Ovary (tissue), 9 donors: ENCODE results near the gene TNS1. TPM values are rescaled to one million over a fixed set of nuclear protein-coding genes. Genes with fewer than 3 reads are reported as not detected.

ENCODE experiments used
- DNase-seq, 5 donors: peaks; one replicate each; pipeline ENCODE4 v3.0.0-alpha.2; 2019 to 2020
- H3K27ac ChIP-seq, 2 donors: fragments of 200-600 bp; one replicate each; pipeline versions ENCODE4 v1.5.1 to v1.8.0; 2019 to 2022
- H3K27me3 ChIP-seq: fragments of 200-600 bp; one replicate; pipeline ENCODE4 v1.8.0; 2022
- H3K36me3 ChIP-seq: fragments of 200-600 bp; sonication (generic); one replicate; pipeline ENCODE4 v1.5.1; 2019
- H3K4me1 ChIP-seq: one replicate; pipeline ENCODE4 v1.8.1; 2013; ENCODE audit warnings: mild to moderate bottlenecking, moderate library complexity; ENCODE audit not compliant: insufficient read depth
- H3K4me3 ChIP-seq: fragments of 200-600 bp; sonication (generic); one replicate; pipeline ENCODE4 v1.5.1; 2017
- H3K9me3 ChIP-seq, 2 donors: fragments of 200-600 bp in 1 of 2; sonication (generic) in 1 of 2; one replicate each; pipeline versions ENCODE4 v1.5.1 to v1.8.1; 2013 to 2019; ENCODE audit warnings: mild to moderate bottlenecking in 1 of 2, moderate library complexity in 1 of 2
- EP300 ChIP-seq: sonication (generic); formaldehyde crosslinking; IDR thresholded peaks from one replicate; pipeline ENCODE4 v1.6.1; 2017; ENCODE audit warnings: antibody characterized with exemption
- POLR2A ChIP-seq: fragments of 450-650 bp; IDR thresholded peaks from one replicate; pipeline ENCODE4 v1.6.1; 2017; ENCODE audit warnings: antibody characterized with exemption, mild to moderate bottlenecking, moderate library complexity
- WGBS, 3 donors: extraction: QIAGEN DNeasy Blood & Tissue Kit in 1 of 3; methylation state at CpG; one replicate each; pipeline versions ENCODE4 v1.1.5 to v1.1.7; 2013 to 2017; 5-methylcytosine and 5-hydroxymethylcytosine counted together
- intact Hi-C, 4 donors: fragments of 100-400 bp; cut with DNase I; formaldehyde crosslinking; loops; one replicate each; pipeline versions ENCODE4 v1.11.0 to v1.15.1; 2022 to 2023
- polyA plus RNA-seq, 2 donors: library from polyadenylated mRNA; stranded (reverse); fragments of 200-250 nt in 1 of 2; fragments of 350-450 nt in 1 of 2; fragmentation: Illumina TruSeq in 1 of 2; extraction: RNeasy Lipid Tissue Mini Kit (QIAGEN cat#74804) in 1 of 2; gene quantifications; one replicate each; pipeline ENCODE4 v1.2.3, GENCODE V29; 2013 to 2014
- total RNA-seq, 7 donors: library from RNA; depleted of rRNA in 2 of 7; stranded (reverse); fragments of >200 nt in 2 of 7; fragmentation: NEBNext Ultra II Directional in 3 of 7; extraction: Animal tissue kit (Norgen Biotek cat#: 25700) in 3 of 7; gene quantifications; one replicate each; pipeline versions ENCODE4 v1.1.0 to v1.2.4, GENCODE V29; 2016 to 2023
- TF ChIP-seq, protein P1 (sequence below), 3 donors: fragments of 450-650 bp in 2 of 3; fragments of 200-600 bp in 1 of 3; IDR thresholded peaks; one replicate each; pipeline versions ENCODE4 v1.5.1 to v1.8.0; 2016 to 2022; ENCODE audit warnings: antibody characterized with exemption in 3 of 3, mild to moderate bottlenecking in 1 of 3
- donor health status: DM: no; HTN: no; CAD: no; lungs with moderate emphysema.
- donor health status: DM: no; HTN: no; CAD: no.
- donor health status: Bipolar disorder and iron deficiency.
- donor health status: DM: yes; HTN: yes; CAD: no.
- donor health status: DM: no; HTN: no; CAD: no.
- donor health status: DM: yes; HTN: yes; CAD: no.

TNS1 gene
- total and polyA plus RNA-seq, 9 donors = 140 to 568 (median 356) TPM

DNA sequence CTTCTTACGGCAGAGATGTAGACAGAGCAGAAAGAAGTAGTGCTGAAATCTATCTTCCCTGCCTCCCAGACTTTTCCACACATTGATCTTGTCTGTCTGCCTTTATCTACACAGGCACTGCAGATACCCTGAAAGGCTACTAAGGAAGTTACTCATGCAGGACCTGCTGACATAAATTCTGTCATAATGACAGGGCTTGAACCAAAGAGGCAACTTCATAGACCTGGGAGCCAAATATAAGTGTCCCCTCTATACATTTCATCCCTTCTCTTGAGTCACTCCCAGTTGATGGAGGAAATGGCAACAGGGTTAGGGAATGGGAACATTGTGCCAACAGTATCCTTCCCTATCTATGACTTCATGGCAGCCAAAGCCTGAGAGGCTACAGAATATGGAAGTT is 157.5 kb downstream of the TNS1 start:
- peaks cover 20% of the 10 kb centered on the region for H3K4me1 ChIP-seq
- H3K9me3 ChIP-seq = no peaks in the 10 kb centered on the region
- H3K27me3 ChIP-seq = no peaks in the 10 kb centered on the region
- DNase-seq = no peak
- TF ChIP-seq, protein P1, sequence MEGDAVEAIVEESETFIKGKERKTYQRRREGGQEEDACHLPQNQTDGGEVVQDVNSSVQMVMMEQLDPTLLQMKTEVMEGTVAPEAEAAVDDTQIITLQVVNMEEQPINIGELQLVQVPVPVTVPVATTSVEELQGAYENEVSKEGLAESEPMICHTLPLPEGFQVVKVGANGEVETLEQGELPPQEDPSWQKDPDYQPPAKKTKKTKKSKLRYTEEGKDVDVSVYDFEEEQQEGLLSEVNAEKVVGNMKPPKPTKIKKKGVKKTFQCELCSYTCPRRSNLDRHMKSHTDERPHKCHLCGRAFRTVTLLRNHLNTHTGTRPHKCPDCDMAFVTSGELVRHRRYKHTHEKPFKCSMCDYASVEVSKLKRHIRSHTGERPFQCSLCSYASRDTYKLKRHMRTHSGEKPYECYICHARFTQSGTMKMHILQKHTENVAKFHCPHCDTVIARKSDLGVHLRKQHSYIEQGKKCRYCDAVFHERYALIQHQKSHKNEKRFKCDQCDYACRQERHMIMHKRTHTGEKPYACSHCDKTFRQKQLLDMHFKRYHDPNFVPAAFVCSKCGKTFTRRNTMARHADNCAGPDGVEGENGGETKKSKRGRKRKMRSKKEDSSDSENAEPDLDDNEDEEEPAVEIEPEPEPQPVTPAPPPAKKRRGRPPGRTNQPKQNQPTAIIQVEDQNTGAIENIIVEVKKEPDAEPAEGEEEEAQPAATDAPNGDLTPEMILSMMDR (IDR thresholded peaks at IDR 0.05) = no peak
- TF ChIP-seq POLR2A (no peak), EP300 (no peak)
- H3K36me3 ChIP-seq = peaks cover 4% of the 10 kb centered on the region
- no peak overlapping the region for H3K4me3 ChIP-seq
- intact Hi-C loops = no loop called here
- H3K27ac ChIP-seq = no peak overlapping the region
- 83 to 96% (median 95%) methylated on average over 1 of the region's 1 CpG for WGBS, 3 donors

DNA sequence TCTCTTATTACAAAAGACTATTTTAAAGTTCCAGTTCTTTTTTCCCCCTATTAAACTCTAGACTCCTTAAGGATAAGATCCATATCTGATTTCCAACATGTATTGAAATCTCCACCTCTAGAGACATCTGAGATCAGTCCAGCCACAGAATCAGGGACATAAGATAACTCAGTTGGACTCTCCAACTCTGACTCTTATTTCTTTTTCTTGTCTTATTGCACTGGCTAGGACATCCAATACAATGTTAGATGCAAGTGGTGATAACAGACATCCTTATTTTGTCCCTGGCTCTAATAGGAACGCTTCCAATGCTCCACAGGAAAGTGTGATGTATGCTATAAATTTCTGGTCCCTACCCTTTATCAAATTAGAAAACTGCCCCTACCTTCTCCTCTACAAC is 158.1 kb downstream of the TNS1 start:
- intact Hi-C loops = no loop called here
- Histone ChIP-seq H3K9me3 (no peaks in the 10 kb centered on the region), H3K27ac (no peak overlapping the region), H3K4me1 (peaks cover 14% of the 10 kb centered on the region), H3K27me3 (no peaks in the 10 kb centered on the region), H3K36me3 (peaks cover 4% of the 10 kb centered on the region), H3K4me3 (no peak overlapping the region)
- no peak for DNase-seq
- 93 to 97% (median 95%) methylated on average over 1 of the region's 1 CpG for WGBS, 3 donors
- TF ChIP-seq, protein P1 (IDR thresholded peaks at IDR 0.05) = no peak
- TF ChIP-seq EP300 (no peak), POLR2A (no peak)

DNA sequence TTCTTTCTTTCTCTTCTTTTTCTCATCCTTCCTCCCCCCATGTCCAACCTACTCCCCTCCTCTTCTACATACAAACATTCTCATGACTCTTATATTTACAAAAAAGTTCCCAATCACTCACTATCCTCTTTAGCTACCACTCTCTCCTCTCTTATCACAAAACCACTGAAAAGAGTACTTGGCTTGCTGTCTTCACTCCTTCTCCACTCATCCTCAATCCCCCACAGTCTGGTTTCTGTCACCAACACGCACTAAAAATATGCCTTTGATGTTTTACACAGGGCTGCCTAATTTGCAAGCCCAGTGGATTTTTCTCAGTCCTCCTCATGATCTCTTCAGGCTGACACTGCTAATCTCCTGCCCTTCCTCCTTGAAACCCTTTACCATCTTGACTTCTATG is 159.5 kb downstream of the TNS1 start:
- peaks cover 4% of the 10 kb centered on the region for H3K36me3 ChIP-seq
- H3K9me3 ChIP-seq = no peaks in the 10 kb centered on the region
- DNase-seq = no peak
- H3K4me1 ChIP-seq = peaks cover 14% of the 10 kb centered on the region
- TF ChIP-seq, protein P1 (IDR thresholded peaks at IDR 0.05) = no peak
- TF ChIP-seq EP300 = no peak
- TF ChIP-seq POLR2A = no peak
- no peak overlapping the region for H3K27ac ChIP-seq
- H3K4me3 ChIP-seq = no peak overlapping the region
- no peaks in the 10 kb centered on the region for H3K27me3 ChIP-seq
- intact Hi-C loops = no loop called here
- WGBS, 3 donors = 33 to 51% (median 50%) methylated on average over 1 of the region's 1 CpG

DNA sequence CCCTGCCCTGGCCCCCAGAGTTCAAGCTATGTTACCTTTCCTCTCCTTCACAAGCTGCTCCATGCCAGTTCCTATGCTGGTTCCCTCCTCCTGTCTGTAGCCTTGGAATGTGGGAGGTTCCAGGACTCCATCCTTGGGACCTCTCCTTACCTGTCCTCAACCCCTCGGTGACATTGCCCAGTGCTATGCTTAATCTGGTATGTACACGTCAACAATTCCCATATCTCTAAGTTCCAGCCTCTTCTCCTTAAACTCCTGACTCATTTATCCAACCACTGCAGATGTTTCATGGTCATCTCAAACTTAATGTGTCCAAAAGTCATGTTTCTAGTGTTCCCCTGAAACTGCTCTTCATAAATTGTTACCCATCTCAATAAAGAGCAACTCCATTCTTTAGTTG is 160.8 kb downstream of the TNS1 start:
- no peaks in the 10 kb centered on the region for H3K27me3 ChIP-seq
- 66 to 77% (median 66%) methylated on average over 2 of the region's 2 CpGs for WGBS, 3 donors
- H3K36me3 ChIP-seq = no peaks in the 10 kb centered on the region
- TF ChIP-seq, protein P1 (IDR thresholded peaks at IDR 0.05) = no peak
- TF ChIP-seq POLR2A (no peak), EP300 (no peak)
- intact Hi-C loops = no loop called here
- no peaks in the 10 kb centered on the region for H3K9me3 ChIP-seq
- no peak overlapping the region for H3K4me3 ChIP-seq
- H3K4me1 ChIP-seq = peaks cover 18% of the 10 kb centered on the region
- no peak for DNase-seq
- H3K27ac ChIP-seq = no peak overlapping the region
